Measurements from ENCODE around the gene SPATA32. TPM values are rescaled to one million over a fixed set of nuclear protein-coding genes. Genes with fewer than 3 reads are reported as not detected.
A peak's percentile ranks its signal among the peaks of the same experiment; 100 is the strongest.

The SPATA32 gene
- total RNA-seq, 2 experiments from 2014 or later, result 0.20 to 0.27 TPM

- ATAC-seq (ENCODE audit: poor library complexity) (no peak), DNase-seq (peak in 2 of 14 experiments; percentile 4 to 31)
- ChIA-PET POLR2A (interaction anchor here (0.6 to 16.4 kb wide), 7 partner anchors 10 to 332 kb away, joined by 3 to 346 read pairs (median 6); partner anchors contain the start of genes EFTUD2, FMNL1, HEXIM1 and MAP3K14), CTCF (interaction anchor here (1.0 to 5.4 kb wide), 6 partner anchors 11 to 154 kb away, joined by 3 to 77 read pairs (median 4); partner anchors contain the start of genes ACBD4 and FMNL1)
- TF ChIP-seq CTCF (IDR thresholded peaks at IDR 0.05), result no peak
- H3K4me1 ChIP-seq (ENCODE audit: insufficient read depth, low read length), result peaks cover 98% of the 10 kb centered on the region
- H3K27ac ChIP-seq (ENCODE audit: low read depth in 1 of 2, low read length in 2 of 2), result peak overlapping the region; percentile 98 to 99
- H3K4me1 Mint-ChIP-seq (ENCODE audit: low read depth), result peaks cover 85% of the 10 kb centered on the region
- no peaks in the 10 kb centered on the region for H3K9me3 Mint-ChIP-seq
- no peaks in the 10 kb centered on the region for H3K9me3 ChIP-seq (ENCODE audit: control insufficient read depth in 1 of 2, insufficient read depth in 1 of 2, low read length in 2 of 2)
- intact Hi-C loops (cut with DNase I, micrococcal nuclease), result no loop called here
- peaks cover 63% of the 10 kb centered on the region for H3K36me3 Mint-ChIP-seq (ENCODE audit: low read depth)
- no peak overlapping the region for H3K4me3 Mint-ChIP-seq
- peaks cover 58% of the 10 kb centered on the region for H3K36me3 ChIP-seq (ENCODE audit: insufficient read depth, low read length)
- H3K27me3 ChIP-seq (ENCODE audit: control insufficient read depth in 1 of 2, insufficient read depth in 2 of 2, low read length in 2 of 2), result no peaks in the 10 kb centered on the region
- no peak overlapping the region for H3K4me3 ChIP-seq (ENCODE audit: low read length)
- H3K27ac Mint-ChIP-seq, result peak overlapping the region; percentile 100
- H3K27me3 Mint-ChIP-seq, result no peaks in the 10 kb centered on the region
These were observed 31.0 kb downstream of the SPATA32 start for GRCh38 chr17:45230787-45231480.

- no peak for DNase-seq
- intact Hi-C loops (cut with DNase I, micrococcal nuclease), result no loop called here
- H3K9me3 Mint-ChIP-seq, result no peaks in the 10 kb centered on the region
- Histone ChIP-seq H3K9me3 (ENCODE audit: control insufficient read depth in 1 of 2, insufficient read depth in 1 of 2, low read length in 2 of 2) (no peaks in the 10 kb centered on the region), H3K36me3 (ENCODE audit: insufficient read depth, low read length) (peaks cover 53% of the 10 kb centered on the region), H3K27me3 (ENCODE audit: control insufficient read depth in 1 of 2, insufficient read depth in 2 of 2, low read length in 2 of 2) (no peaks in the 10 kb centered on the region), H3K27ac (ENCODE audit: low read depth in 1 of 2, low read length in 2 of 2) (peak overlapping the region; percentile 98 to 99), H3K4me1 (ENCODE audit: insufficient read depth, low read length) (peaks cover 98% of the 10 kb centered on the region), H3K4me3 (ENCODE audit: low read length) (no peak overlapping the region)
- TF ChIP-seq CTCF (IDR thresholded peaks at IDR 0.05), result no peak
- no peaks in the 10 kb centered on the region for H3K27me3 Mint-ChIP-seq
- H3K36me3 Mint-ChIP-seq (ENCODE audit: low read depth), result peaks cover 63% of the 10 kb centered on the region
- POLR2A ChIA-PET, result interaction anchor here (1.2 to 16.4 kb wide), 7 partner anchors 10 to 167 kb away, joined by 3 to 346 read pairs (median 18); partner anchors contain the start of genes FMNL1, HEXIM1 and MAP3K14
- H3K27ac Mint-ChIP-seq, result peak overlapping the region; percentile 100
- no peak for ATAC-seq (ENCODE audit: poor library complexity)
- peaks cover 85% of the 10 kb centered on the region for H3K4me1 Mint-ChIP-seq (ENCODE audit: low read depth)
- CTCF ChIA-PET, result interaction anchor here (1.0 to 5.4 kb wide), 4 partner anchors 10 to 95 kb away, joined by 3 to 77 read pairs (median 10); partner anchors contain the start of genes ACBD4 and FMNL1
- peak overlapping the region; percentile 87 for H3K4me3 Mint-ChIP-seq
These were observed 31.5 kb downstream of the SPATA32 start for GRCh38 chr17:45230410-45230786.

GRCh38 chr17:45229681-45230409 lies 32.0 kb downstream of the SPATA32 start:
- peaks cover 63% of the 10 kb centered on the region for H3K36me3 Mint-ChIP-seq (ENCODE audit: low read depth)
- Histone ChIP-seq H3K9me3 (ENCODE audit: control insufficient read depth in 1 of 2, insufficient read depth in 1 of 2, low read length in 2 of 2) (no peaks in the 10 kb centered on the region), H3K4me1 (ENCODE audit: insufficient read depth, low read length) (peaks cover 98% of the 10 kb centered on the region), H3K36me3 (ENCODE audit: insufficient read depth, low read length) (peaks cover 47% of the 10 kb centered on the region), H3K27ac (ENCODE audit: low read depth in 1 of 2, low read length in 2 of 2) (peak overlapping the region; percentile 98 to 99), H3K4me3 (ENCODE audit: low read length) (peak overlapping the region; percentile 99), H3K27me3 (ENCODE audit: control insufficient read depth in 1 of 2, insufficient read depth in 2 of 2, low read length in 2 of 2) (no peaks in the 10 kb centered on the region)
- intact Hi-C loops (cut with DNase I, micrococcal nuclease), result loop anchor here (1.0 to 5.0 kb wide), 4 partner anchors 9 to 352 kb away; partner anchors contain the start of genes FMNL1 (in 1 of the 2), MAP3K14 (in 1 of the 2) and SPATA32 (in 1 of the 2)
- H3K9me3 Mint-ChIP-seq, result no peaks in the 10 kb centered on the region
- no peak for TF ChIP-seq CTCF (IDR thresholded peaks at IDR 0.05)
- H3K4me1 Mint-ChIP-seq (ENCODE audit: low read depth), result peaks cover 85% of the 10 kb centered on the region
- CTCF ChIA-PET, result interaction anchor here (1.0 to 5.4 kb wide), 7 partner anchors 10 to 94 kb away, joined by 3 to 77 read pairs (median 7); partner anchors contain the start of genes ACBD4 and FMNL1
- no peaks in the 10 kb centered on the region for H3K27me3 Mint-ChIP-seq
- DNase-seq (peak in 3 of 14 experiments; percentile 32 to 65 (median 58)), ATAC-seq (ENCODE audit: poor library complexity) (no peak)
- POLR2A ChIA-PET, result interaction anchor here (1.2 to 16.4 kb wide), 7 partner anchors 9 to 167 kb away, joined by 3 to 346 read pairs (median 57); partner anchors contain the start of genes FMNL1, HEXIM1, HEXIM2 and MAP3K14
- peak overlapping the region; percentile 100 for H3K27ac Mint-ChIP-seq
- H3K4me3 Mint-ChIP-seq, result peak overlapping the region; percentile 87

Data from CD4-positive, alpha-beta T cell (primary cell).